Measurements from ENCODE around the gene NHLRC2.
"Not testable (repeated sequence)": the region's sequence is repeated elsewhere in the genome, so short reads cannot be mapped to it uniquely, and the experiment has no call there.

The NHLRC2 gene

DNA sequence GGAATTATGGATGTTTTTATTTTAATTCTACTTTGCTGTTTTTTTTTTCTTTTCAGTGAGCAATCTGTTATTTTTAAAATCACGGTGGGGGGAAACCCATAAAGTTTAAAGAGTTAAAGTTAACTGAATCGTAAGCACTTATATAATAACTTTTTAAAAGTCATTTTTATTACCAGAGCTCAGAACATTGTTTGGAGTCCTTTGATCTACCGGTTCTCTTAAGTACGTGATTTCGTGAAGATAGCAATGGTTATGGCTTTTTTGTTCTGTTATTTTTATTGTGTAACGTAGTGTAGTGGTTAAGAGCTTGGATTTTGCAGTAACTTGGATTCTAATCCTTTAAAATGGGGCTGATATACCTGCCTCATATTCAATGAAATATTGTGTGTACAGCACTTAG, 57.4 kb downstream of the NHLRC2 start:
- no peak for DNase-seq

DNA sequence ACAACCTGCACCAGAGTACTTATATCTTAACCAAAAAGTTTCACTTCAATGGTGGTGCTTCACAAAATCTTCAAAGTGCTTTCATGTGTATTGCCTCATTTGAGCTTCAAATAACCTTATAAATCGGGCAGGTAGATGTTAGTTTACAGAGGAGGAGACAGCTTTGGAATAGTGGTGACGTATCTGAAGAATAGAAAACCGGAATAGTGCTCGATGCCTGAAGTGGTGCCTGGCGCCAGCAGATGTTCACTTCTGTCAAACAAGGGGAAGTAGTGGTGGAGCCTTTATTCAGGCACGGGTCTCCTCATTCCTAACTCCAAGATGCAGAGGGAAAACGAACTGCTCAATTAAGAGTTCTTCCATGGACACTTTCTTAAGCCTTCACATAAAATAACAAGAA, 58.1 kb downstream of the NHLRC2 start:
- no peak for DNase-seq

DNA sequence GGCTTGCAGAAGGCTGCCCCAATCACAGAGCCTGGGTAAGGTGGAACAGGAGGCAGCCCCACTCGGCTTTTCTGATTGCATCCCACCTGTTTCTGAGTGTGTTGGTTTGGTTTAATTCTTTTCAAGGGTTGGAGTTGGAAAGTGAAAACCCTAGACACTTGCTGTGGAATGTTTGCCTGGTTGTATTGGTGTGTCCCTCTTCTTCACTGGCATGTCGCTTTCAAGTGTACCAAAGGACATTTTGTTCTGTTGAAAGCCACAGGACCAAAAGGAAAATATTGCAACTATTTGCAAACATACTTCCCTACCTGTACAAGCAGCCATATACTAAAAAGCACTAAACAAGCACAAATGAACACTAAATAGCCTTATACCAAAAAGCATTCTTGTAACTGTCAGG, 60.5 kb downstream of the NHLRC2 start:
- no peak for DNase-seq

DNA sequence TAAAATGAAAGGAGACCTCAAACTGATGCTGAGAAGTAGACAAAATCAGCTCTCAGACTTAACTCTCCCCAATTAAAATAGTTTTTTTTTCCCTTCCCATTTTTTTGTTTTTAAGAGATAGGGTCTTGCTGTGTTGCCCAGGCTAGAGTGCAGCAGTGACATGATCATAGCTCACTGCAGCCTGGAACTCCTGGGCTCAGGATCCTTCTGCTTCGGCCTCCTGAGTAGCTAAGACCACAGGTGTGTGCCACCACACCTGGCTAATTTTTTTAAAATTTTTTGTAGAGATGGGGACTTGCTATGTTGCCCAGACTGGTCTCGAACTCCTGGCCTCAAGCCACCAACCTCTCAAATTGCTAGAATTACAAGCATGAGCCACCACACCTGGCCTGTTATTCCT, 61.1 kb downstream of the NHLRC2 start:
- DNase-seq = no peak

DNA sequence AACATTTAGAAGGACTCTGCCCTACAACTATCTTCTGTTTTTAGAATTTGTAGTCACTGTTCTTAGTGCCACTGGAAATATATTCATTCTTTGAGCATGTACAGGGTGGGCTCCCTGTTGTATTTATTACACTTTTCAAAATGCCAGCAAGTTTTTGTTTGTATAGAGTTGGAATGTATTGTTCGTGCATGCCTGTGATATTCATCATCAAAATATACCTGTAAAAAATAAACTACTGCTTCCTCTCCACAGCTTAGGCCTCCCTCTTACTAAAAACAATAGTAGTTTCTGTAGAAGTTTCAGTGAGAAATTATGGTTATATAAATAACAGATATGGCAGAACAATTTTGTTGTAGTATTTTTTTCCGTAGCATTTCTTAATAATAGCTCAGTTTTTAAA, 61.6 kb downstream of the NHLRC2 start:
- no peak for DNase-seq

DNA sequence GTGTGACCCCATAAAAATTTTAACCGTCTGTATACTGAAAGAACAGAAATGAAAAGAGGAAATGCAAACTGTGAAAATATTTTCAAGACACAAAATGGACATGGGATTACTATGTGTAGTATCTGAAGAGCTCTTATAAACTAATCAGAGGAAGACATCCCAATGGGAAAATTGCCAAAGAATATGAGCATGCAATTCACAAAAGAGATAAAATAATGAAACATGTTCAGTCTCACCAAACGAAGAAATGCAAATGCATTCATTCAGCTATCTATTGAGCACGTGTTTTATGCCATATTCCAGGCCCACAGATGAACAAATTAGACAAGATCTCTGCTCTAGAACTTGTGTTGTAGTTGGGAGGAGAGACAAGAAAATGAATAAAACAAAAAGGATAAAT, 63.2 kb downstream of the NHLRC2 start:
- no peak for DNase-seq

DNA sequence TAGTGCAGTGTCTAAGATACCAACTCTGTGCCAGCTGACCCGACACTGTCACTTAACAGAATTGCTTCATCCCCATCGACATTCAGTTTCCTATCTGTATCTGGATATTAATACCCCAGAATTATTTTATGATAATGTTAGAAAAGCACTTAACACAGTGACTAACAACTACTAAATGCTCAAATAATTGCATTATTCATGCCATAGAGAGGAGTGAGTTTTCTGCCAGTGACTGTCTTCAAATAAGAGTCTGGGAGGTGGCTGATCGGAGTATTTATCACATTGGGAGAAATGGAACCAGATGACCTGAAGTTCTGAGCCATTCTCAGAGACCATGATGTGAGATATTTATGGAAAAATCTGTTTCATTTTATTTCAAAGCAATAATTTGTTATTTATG, 65.7 kb downstream of the NHLRC2 start:
- DNase-seq = no peak

DNA sequence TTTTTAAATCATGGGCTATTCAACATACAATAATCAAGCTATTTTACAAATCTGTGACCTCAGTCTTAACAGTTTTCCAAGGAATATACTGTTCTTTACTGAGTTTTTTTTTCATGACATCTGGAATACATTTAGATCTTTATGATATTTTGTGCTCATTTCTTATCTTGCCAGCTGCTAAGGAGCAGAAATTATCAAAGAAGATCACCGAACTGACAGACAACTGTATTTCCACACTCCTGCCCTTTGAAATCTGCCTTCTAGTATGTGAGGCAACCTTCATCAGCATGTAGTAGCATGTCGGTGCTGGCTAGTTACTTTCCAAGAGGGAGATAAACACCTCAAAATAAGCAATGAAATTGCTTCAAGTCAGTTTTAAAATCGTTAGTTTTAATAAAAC, 66.4 kb downstream of the NHLRC2 start:
- DNase-seq = no peak

DNA sequence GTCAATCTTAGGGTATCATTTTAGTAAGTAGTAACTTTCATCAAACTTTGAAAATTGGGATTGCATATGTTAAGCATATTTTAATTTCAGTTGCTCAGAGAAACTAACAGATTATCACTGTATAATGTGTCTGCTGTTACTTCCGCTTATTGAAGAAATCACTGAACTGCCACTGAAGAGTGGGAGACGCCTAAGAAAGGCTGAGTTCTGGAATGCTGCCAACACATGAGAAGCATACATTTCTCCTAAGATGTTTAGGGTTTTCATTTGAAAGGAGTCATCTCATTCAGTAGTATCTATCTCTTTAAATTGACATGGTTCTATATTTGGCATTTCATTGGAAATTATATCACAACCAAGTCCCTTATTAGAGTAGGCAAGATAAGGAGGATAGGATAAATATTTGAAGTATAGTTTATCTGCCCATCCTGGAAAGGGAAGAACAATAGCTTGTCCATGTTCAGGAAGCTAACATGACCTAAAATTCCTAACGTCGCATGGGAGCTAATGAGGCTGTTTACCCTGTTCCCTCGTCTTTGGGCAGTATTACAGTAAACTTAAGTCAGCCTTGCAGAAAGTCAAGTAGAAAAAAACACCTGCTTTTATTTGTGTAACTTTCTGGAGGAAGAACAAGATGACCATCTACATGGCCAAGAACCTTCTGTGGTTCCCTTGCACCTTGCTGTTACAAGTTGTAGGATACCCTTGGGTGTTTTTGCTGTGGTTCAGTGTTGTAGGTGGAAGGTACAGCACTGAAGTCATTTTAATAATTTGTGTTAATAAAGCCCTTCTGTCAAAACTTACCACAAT, 67.3 kb downstream of the NHLRC2 start:
- DNase-seq = no peak

DNA sequence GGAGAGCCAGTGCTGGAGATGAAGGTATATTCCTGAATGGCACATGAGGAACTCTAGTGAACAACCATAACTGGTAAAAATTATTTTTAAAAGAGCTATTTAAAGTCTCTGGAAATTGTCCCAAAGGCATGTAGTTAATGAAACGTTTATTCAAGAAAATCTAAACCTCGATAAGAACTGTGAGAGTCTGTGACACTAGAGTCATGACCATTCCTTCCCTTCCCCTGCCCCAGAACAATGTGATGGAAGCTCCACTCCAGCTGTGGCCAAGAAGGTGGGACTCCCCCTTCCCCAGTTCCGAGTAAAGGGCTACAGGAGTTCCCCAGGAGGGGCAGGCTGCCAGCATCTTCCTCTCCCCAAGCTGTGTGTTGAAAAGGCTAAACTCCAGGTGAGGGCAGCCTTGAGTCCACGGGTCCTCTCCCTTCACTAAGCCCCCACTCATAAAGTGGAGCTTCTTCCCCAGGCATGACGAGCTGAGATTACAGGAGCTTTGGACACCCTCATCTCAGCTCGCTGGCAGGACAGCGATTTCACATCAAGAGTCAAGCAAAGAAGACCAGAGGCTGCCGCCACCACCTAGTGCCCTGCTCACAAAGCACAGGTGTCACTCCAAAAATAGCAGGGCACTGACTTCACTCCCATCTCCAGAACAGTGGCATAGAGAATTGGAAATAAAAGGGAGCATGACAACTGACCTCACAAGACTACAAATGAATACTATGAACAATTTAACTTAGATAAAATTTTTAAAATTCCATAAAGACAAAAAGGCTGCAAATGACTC, 68.5 kb downstream of the NHLRC2 start:
- DNase-seq = no peak

DNA sequence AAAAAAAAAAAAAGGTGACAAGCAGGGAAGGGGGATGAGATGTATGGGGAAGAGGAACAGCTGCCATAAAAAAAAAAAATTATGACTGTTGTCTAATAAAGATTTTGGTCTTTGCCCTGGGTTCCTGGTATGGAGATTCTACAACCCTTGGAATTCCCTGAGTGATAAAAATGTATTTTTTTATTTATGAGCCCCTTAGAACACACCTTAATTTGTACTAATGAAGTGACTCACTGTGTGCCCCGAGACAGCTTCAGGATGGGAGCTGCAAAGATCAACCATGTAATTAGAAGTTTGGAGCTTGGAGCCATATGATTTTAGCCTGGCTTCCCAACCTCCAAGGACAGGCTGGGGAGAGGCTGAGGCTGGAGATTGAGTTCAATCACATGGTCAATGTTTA, 69.7 kb downstream of the NHLRC2 start:
- no peak for DNase-seq

DNA sequence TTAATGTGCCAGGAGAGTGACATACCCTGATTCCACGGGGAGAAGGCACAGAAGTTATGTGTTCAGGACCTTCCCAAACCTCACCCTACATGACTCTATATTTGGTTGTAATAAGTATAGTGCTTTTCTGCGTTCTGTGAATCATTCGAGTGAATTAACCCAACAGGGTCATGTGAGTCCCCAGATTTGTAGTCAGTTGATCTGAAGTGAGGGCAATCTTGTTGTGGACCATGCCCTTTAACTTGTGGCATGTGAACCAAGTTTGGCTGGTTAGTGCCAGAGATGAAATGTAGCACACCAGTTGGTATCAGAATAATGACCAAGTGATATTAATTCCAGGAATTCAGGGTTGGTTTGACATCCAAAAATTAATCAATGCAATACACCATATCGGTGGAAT, 70.2 kb downstream of the NHLRC2 start:
- DNase-seq = no peak

DNA sequence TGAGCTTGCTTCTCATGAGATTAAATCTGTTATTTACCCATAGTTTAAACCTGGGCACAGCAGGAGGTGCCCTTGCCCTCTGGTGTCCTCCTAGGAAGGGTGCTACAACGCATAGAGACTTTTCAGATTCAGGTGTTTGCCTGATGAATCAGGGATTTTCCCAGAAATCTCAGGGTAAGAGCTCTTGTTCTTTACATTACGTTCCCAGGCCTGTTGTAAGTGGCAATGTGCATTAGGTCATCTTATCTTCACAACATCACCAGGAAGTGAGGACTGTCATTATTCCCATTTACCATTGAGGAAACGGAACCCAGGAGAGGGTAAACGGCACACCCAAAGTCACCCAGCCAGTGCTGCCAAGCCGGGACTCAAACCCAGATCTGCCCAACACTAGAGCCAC, 73.0 kb downstream of the NHLRC2 start:
- no peak for DNase-seq

DNA sequence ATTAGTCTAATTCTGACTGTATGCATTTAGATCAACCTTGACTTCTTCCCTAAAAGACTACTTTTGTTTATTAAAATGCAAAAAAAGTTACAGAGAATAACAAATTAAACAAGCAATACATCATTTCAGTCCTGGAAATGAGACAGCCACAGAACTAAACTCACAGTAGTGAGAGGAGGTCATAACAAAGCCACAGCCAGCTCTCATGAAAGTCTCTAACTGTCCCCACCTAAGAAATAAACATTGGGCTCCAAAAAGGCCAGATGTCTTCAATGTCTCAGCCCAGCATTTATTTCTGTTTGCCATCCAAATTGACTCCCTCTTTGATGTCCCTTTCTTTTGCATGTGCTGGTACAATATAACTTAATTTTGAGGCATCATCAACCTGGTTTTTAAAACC, 74.4 kb downstream of the NHLRC2 start:
- DNase-seq = no peak

DNA sequence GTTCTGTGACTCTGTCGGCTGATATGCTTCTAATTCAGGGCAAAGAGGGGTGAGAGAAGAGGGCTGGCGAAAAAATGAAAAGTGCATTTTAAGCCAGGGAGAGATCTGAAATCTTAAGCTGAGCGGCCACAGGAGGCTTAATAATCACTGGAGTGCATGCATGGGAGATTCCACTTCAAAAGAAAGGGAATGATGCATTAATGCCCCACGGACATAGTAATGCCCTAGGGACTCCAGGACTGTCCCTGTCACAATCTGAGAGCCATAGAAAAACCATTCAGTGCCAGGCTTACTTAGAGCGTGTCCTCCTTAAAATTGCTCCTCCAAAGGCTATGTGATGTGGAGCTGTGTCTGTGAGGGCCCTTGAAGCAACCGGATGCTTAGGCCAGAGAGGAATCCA, 75.1 kb downstream of the NHLRC2 start:
- no peak for DNase-seq

DNA sequence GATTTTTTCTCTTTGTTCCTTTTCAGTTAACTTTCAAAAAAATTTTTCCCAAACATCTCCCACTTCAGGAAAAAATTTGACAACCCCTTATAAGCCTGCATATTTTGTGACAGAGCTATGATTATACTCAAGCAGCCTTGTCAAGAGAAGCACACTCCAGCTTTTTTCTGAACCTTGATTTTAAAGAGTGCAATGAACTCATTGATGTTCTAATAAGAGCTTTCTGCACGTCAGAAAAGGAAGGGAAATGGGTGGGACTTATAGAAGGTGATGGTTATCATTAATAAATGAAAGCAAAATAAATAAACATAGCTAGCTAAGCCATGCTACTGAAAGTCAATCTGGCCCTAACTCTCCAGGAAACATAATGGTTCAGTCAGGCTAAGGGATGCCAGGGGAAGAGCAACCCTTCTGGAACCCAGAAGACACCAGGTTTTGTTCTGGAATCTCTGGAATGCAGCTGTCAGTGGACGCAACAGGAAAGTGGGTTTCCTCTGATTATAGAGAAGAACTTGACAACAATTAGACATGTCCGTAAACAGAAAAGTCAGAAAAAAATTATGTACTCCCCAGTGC, 76.1 kb downstream of the NHLRC2 start:
- no peak for DNase-seq

DNA sequence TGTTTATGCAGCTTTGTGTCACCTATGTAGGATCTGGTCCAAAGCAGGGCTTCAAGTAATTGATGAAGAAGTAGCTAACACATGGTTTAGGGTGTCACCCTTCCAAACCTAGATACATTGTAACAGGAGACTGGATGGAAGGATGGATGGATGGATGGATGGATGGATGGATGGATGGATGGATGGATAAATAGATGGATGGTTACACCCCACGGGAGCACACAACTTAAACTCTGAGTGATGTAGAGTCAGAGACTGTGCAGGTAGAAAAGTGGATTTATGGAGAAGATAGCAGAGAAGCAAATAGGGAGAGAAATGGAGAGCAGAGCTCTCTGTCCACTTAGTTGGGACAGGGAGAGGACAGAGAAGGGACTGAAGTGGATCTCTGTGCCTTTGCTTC, 78.4 kb downstream of the NHLRC2 start:
- no peak for DNase-seq

DNA sequence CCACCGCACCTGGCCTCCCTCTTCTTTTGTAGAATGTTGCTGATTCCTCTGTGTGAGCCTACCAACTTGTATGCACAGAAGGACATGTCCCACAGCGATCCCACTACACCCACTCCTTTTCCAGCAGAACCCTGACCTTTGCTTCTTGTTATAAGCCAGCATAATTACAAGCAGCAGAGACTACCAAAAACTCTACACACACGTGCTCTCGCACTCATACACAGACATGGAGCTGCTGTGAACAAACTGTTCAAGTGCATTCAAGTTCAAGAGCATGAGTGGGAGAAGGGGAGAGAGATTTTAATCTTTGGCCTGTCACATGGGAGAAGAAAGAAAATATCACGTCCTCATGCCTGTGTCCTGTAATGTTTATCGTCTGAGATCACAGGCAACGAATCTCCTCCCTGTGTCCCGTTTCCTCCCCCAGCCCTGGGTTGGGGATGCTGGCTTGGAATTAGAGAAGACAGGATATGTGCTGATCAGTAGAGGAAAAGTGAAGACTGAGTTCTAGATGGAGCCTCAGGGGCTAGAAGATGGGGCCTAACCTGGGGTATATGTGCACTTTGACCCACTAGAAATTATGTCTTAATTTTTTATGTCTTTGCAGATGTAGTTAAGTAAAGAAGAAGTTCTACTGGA, 79.6 kb downstream of the NHLRC2 start:
- DNase-seq = no peak

DNA sequence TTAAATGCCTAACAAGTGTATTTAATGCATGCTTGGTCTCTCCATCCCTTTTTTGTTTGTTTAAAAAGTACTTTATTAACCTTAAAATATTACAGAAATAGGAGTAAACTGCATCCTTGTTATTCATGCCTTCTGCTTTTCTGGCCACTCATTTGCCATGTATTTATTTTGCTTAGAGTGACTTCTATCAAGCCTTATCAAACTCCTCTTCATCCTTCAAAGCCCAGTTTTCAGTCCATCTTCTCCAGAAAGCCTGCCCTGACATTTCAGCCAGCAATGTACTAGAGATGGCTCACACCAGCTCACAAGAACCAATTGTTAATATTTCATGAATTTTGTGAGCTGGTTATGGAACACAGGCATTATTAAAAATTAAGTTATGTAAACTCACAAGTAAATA, 82.8 kb downstream of the NHLRC2 start:
- DNase-seq = no peak

DNA sequence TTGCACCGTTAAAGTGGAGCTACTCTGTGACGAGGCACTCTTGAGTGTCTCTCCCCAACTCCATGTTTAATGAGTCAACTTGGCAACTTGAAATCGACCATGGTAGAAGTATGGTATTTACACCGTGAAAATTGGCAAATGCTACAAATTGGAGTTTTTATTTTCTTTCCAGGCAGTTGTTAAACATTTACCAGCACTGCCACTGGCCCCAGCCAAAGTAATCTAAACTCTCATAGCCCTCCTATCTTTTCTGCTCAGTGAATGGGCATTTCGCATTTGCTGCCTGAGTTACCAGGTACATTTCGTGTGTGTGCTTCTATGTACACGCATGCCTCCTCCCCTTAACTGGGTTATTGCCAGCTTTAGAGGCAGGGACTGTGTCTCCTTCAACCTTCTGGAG, 83.3 kb downstream of the NHLRC2 start:
- DNase-seq = no peak

DNA sequence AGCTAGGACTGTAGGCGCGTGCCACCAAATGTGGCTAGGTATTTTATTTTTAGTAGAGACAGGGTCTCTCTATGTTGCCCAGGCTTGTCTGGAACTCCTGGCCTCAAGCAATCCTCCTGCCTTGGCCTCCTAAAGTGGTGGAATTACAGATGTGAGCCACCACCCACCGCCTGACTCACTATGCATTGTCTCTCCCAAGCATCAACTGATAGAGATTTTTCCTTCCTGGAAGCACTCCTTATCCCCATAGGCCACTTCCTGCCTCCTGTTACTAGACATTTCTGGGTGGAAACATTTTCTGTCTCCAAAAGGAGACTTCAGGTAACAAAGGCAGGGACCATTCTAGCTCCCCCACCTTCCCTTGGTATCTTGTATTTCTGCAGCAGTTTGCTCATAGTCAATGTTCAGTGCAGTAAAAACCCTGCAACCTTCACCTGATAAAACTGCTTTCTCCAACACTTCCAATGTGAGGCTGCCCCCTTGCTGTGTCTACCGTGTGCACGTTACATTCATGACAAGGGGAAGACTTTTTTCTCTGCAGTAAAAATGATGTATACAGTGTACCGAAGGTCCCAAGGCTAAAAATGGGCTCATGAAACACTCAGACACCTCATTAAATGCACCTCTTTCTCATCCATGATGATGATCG, 84.9 kb downstream of the NHLRC2 start:
- no peak for DNase-seq

DNA sequence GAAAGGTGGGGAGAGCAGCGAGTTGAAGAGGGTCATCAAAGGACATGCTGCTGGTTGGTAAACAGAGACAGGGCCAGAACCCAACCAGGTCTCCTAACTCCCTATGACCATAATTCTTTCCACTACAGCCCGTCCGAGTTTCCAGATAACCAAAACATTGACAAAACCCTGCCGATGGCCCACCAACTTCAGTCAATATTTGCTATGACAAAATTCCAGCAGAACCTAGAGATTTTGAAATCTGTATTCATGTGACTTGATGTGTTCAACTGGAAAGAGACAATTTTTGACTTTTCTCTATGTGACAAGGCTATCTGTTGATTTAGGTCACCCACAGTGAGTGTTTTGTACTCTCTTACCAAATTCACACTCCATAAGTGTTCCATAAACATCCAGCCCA, 86.7 kb downstream of the NHLRC2 start:
- no peak for DNase-seq

DNA sequence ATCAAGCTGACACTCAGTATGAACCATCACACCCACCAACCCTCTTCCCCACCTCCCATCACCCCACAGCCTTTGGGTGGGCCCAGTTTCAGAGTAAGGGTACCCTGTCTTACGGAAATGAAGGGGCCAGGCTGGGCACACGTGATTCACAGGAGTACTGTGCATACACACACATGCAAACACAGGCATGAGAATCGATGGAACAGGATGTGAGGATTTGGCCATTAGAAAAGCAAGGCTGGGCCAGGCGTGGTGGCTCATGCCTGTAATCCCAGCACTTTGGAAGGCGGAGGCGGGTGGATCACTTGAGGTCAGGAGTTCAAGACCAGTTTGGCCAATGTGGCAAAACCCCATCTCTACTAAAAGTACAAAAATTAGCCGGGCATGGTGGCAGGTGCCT, 88.7 kb downstream of the NHLRC2 start:
- not testable (repeated sequence) for DNase-seq
